H1 (cell line): ENCODE measurements around the gene DPY19L1. TPM values are rescaled to one million over a fixed set of nuclear protein-coding genes. Genes with fewer than 3 reads are reported as not detected.

ENCODE experiments used
- CTCF ChIA-PET: fragments of 300-600 bp; sonication (Branson Sonifier 250); formaldehyde crosslinking; loops from one replicate; lab custom pipeline; 2021; ENCODE audit not compliant: partially characterized antibody; lab: Charles Lee
- POLR2A ChIA-PET: fragments of 300-600 bp; sonication (Branson Sonifier 250); formaldehyde crosslinking; loops from one replicate; lab custom pipeline; 2021; ENCODE audit warnings: inconsistent platforms; ENCODE audit not compliant: partially characterized antibody; lab: Charles Lee
- DNase-seq, 2 experiments: peaks; one replicate each; pipeline versions ENCODE4 v3.0.0 to v3.0.0-alpha.2; 2010 to 2022; ENCODE audit warnings: low spot score in 2 of 2, low read depth in 1 of 2, mixed read lengths in 1 of 2
- FAIRE-seq: peaks from 2 replicates; lab custom pipeline; 2011; peaks lifted over from hg19 to GRCh38; lab: Jason Lieb, UNC
- H2AFZ ChIP-seq: 2 replicates; pipeline ENCODE4 v1.8.1; 2012; ENCODE audit warnings: low read length, inconsistent platforms
- H2AK5ac ChIP-seq: 2 replicates; pipeline ENCODE4 v1.6.1; 2013; ENCODE audit warnings: low read depth, low read length
- H2BK120ac ChIP-seq: replicated peaks from 2 replicates; pipeline ENCODE3; 2013; ENCODE audit warnings: low read depth, low read length, inconsistent platforms
- H2BK12ac ChIP-seq: 2 replicates; pipeline ENCODE4 v1.6.1; 2013; ENCODE audit warnings: low read depth, low read length
- H2BK15ac ChIP-seq: 2 replicates; pipeline ENCODE4 v1.6.1; 2013; ENCODE audit warnings: low read length
- H2BK20ac ChIP-seq: 2 replicates; pipeline ENCODE4 v1.6.1; 2013; ENCODE audit warnings: low read length
- H2BK5ac ChIP-seq: 2 replicates; pipeline ENCODE4 v1.6.1; 2013; ENCODE audit warnings: low read depth, low read length
- H3K14ac ChIP-seq: 2 replicates; pipeline ENCODE4 v1.6.1; 2013; ENCODE audit warnings: inconsistent platforms; ENCODE audit not compliant: insufficient read length
- H3K18ac ChIP-seq: 2 replicates; pipeline ENCODE4 v1.6.1; 2013; ENCODE audit warnings: low read length; ENCODE audit errors: extremely low read depth
- H3K23ac ChIP-seq: 2 replicates; pipeline ENCODE4 v1.6.1; 2013; ENCODE audit warnings: inconsistent platforms; ENCODE audit not compliant: insufficient read length
- H3K23me2 ChIP-seq: 2 replicates; pipeline ENCODE4 v1.6.1; 2013; ENCODE audit warnings: low read depth, low read length
- H3K27ac ChIP-seq: 2 replicates; pipeline ENCODE4 v1.6.1; 2011; ENCODE audit warnings: low read depth, low read length, inconsistent platforms
- H3K27me3 ChIP-seq, 4 experiments: replicated peaks in 1 of 4; 1 replicate in 1 of 4; 2 replicates in 3 of 4; pipeline versions ENCODE4 v1.6.1 to v1.8.1; 2011 to 2013; ENCODE audit warnings: low read length in 3 of 4, mild to moderate bottlenecking in 3 of 4, inconsistent platforms in 2 of 4, mixed read lengths in 2 of 4, moderate library complexity in 1 of 4; ENCODE audit not compliant: control insufficient read depth in 3 of 4, insufficient read depth in 3 of 4; ENCODE audit errors: extremely low read depth in 1 of 4
- H3K36me3 ChIP-seq, 4 experiments: 2 replicates each; pipeline versions ENCODE4 v1.6.1 to v1.8.1; 2011 to 2013; ENCODE audit warnings: mild to moderate bottlenecking in 4 of 4, low read length in 3 of 4, moderate library complexity in 2 of 4, control low read depth in 1 of 4, inconsistent platforms in 1 of 4; ENCODE audit not compliant: insufficient read depth in 4 of 4, control insufficient read depth in 2 of 4
- H3K4ac ChIP-seq: replicated peaks from 2 replicates; pipeline ENCODE3; 2013; ENCODE audit warnings: low read length, low read depth, mixed read lengths, inconsistent platforms; ENCODE audit not compliant: insufficient read length
- H3K4me1 ChIP-seq, 4 experiments: replicated peaks in 1 of 4; 1 replicate in 1 of 4; 2 replicates in 3 of 4; pipeline versions ENCODE4 v1.6.1 to v1.8.1; 2011 to 2013; ENCODE audit warnings: low read length in 3 of 4, inconsistent platforms in 2 of 4, mixed read lengths in 1 of 4; ENCODE audit not compliant: insufficient read depth in 4 of 4, control insufficient read depth in 3 of 4
- H3K4me2 ChIP-seq, 2 experiments: 2 replicates each; pipeline versions ENCODE4 v1.6.1 to v1.8.1; 2011 to 2013; ENCODE audit warnings: low read depth in 2 of 2, low read length in 2 of 2, control low read depth in 1 of 2, inconsistent platforms in 1 of 2, mild to moderate bottlenecking in 1 of 2; ENCODE audit not compliant: insufficient read depth in 1 of 2
- H3K4me3 ChIP-seq, 4 experiments: fragments of 200-600, 300-600 bp in 1 of 4; sonication (generic), shearing (Covaris generic), sonication (Bioruptor Twin) in 1 of 4; 2 replicates each; pipeline versions ENCODE4 v1.5.1 to v1.8.1; 2011 to 2016; ENCODE audit warnings: low read length in 4 of 4, low read depth in 3 of 4, control low read depth in 2 of 4, inconsistent platforms in 2 of 4, mild to moderate bottlenecking in 2 of 4, mixed read lengths in 1 of 4, moderate library complexity in 1 of 4; ENCODE audit not compliant: insufficient read depth in 2 of 4; ENCODE audit errors: extremely low read depth in 1 of 4
- H3K56ac ChIP-seq: replicated peaks from 2 replicates; pipeline ENCODE3; 2013; ENCODE audit warnings: low read depth, mild to moderate bottlenecking, mixed read lengths, low read length, inconsistent platforms; ENCODE audit not compliant: insufficient read length
- H3K79me1 ChIP-seq: 2 replicates; pipeline ENCODE4 v1.6.1; 2013; ENCODE audit warnings: low read depth, low read length, control low read depth
- H3K79me2 ChIP-seq, 2 experiments: 2 replicates each; pipeline versions ENCODE4 v1.6.1 to v1.8.1; 2012 to 2013; ENCODE audit warnings: low read length in 2 of 2, mild to moderate bottlenecking in 2 of 2, inconsistent platforms in 1 of 2; ENCODE audit not compliant: insufficient read depth in 2 of 2, control insufficient read depth in 1 of 2
- H3K9ac ChIP-seq, 4 experiments: replicated peaks in 1 of 4; 1 replicate in 1 of 4; 2 replicates in 3 of 4; pipeline versions ENCODE4 v1.6.1 to v1.8.1; 2011 to 2013; ENCODE audit warnings: low read depth in 3 of 4, low read length in 3 of 4, control low read depth in 2 of 4, mild to moderate bottlenecking in 2 of 4, moderate library complexity in 2 of 4, inconsistent platforms in 1 of 4; ENCODE audit errors: extremely low read depth in 1 of 4
- H3K9me3 ChIP-seq, 2 experiments: 2 replicates each; pipeline versions ENCODE4 v1.6.1 to v1.8.1; 2012 to 2013; ENCODE audit warnings: mild to moderate bottlenecking in 2 of 2, moderate library complexity in 2 of 2, control low read depth in 1 of 2, inconsistent platforms in 1 of 2, low read depth in 1 of 2, low read length in 1 of 2, mixed read lengths in 1 of 2; ENCODE audit not compliant: insufficient read depth in 2 of 2
- H4K20me1 ChIP-seq, 2 experiments: replicated peaks in 1 of 2; 2 replicates each; pipeline versions ENCODE3 to v1.8.1; 2011 to 2013; ENCODE audit warnings: inconsistent platforms in 2 of 2, low read length in 2 of 2, mild to moderate bottlenecking in 1 of 2; ENCODE audit not compliant: insufficient read depth in 2 of 2, control insufficient read depth in 1 of 2
- H4K5ac ChIP-seq: 2 replicates; pipeline ENCODE4 v1.6.1; 2013; ENCODE audit warnings: low read length, low read depth, mixed read lengths, inconsistent platforms; ENCODE audit not compliant: insufficient read length
- H4K8ac ChIP-seq: 2 replicates; pipeline ENCODE4 v1.8.0; 2013; ENCODE audit warnings: mild to moderate bottlenecking, moderate library complexity, low read length, inconsistent platforms; ENCODE audit not compliant: insufficient read depth; ENCODE audit errors: extremely low read depth
- H4K91ac ChIP-seq: replicated peaks from 2 replicates; pipeline ENCODE3; 2013; ENCODE audit warnings: low read length, mixed read lengths, inconsistent platforms; ENCODE audit not compliant: insufficient read length
- ATF2 ChIP-seq: IDR thresholded peaks from 2 replicates; pipeline ENCODE4 v1.6.1; 2012; ENCODE audit warnings: low read length, inconsistent platforms
- CEBPB ChIP-seq: IDR thresholded peaks from 2 replicates; pipeline ENCODE4 v1.6.1; 2012; ENCODE audit warnings: low read depth, low read length
- CTCF ChIP-seq, 3 experiments: IDR thresholded peaks; 1 replicate in 2 of 3; 2 replicates in 1 of 3; pipeline versions ENCODE4 v1.5.1 to v1.6.1; 2011; ENCODE audit warnings: low read length in 3 of 3, mild to moderate bottlenecking in 3 of 3, inconsistent platforms in 2 of 3, low read depth in 1 of 3, moderate library complexity in 1 of 3; ENCODE audit not compliant: insufficient read depth in 1 of 3; ENCODE audit errors: control extremely low read depth in 1 of 3
- E2F6 ChIP-seq: IDR thresholded peaks from 2 replicates; pipeline ENCODE4 v1.6.1; 2012; ENCODE audit warnings: inconsistent platforms
- MAX ChIP-seq: IDR thresholded peaks from 2 replicates; pipeline ENCODE4 v1.6.1; 2012; ENCODE audit warnings: inconsistent platforms
- SP2 ChIP-seq: IDR thresholded peaks from 2 replicates; pipeline ENCODE4 v1.6.1; 2012; ENCODE audit warnings: mild to moderate bottlenecking, low read length, inconsistent platforms
- SP4 ChIP-seq: IDR thresholded peaks from 2 replicates; pipeline ENCODE4 v1.6.1; 2012; ENCODE audit warnings: low read length, inconsistent platforms
- WGBS, 2 experiments: shearing (Covaris generic) in 1 of 2; methylation state at CpG; one replicate each; pipeline versions ENCODE4 v1.1.6 to v1.1.7; 2013 to 2015; ENCODE audit warnings: low lambda C conversion rate in 2 of 2, mixed read lengths in 2 of 2, inconsistent platforms in 1 of 2, low coverage in 1 of 2, missing lambda C conversion rate in 1 of 2; ENCODE audit not compliant: insufficient replicate concordance in 2 of 2, insufficient coverage in 1 of 2, insufficient read length in 1 of 2; ENCODE audit errors: extremely low coverage in 1 of 2, missing lambda C conversion rate in 1 of 2; 5-methylcytosine and 5-hydroxymethylcytosine counted together
- polyA plus RNA-seq, 7 experiments: library from polyadenylated mRNA; depleted of rRNA in 3 of 7; stranded (reverse) in 5 of 7; unstranded in 2 of 7; fragments of >200 nt in 5 of 7; fragments of 200-250 nt in 2 of 7; gene quantifications; 1 replicate in 5 of 7; 2 replicates in 1 of 7; 4 replicates in 1 of 7; pipeline versions ENCODE4 v1.2.1 to v1.2.3, GENCODE V29; 2011 to 2013; ENCODE audit warnings: missing spikeins in 2 of 7, mixed read lengths in 2 of 7
- total RNA-seq: library from RNA; stranded (reverse); fragmentation: NEBNext Ultra II Directional; extraction: Animal tissue kit (Norgen Biotek cat#: 25700); gene quantifications from 2 replicates; pipeline ENCODE4 v1.2.1, GENCODE V29; 2021

DPY19L1 gene
- total and polyA plus RNA-seq, 2 of the 8 experiments (the other 6 are each of a cell fraction or from before 2014, with no cell fraction given): 14.1 to 23.3 TPM

- Histone ChIP-seq H3K18ac (no peak overlapping the region), H3K27me3 (no peaks in the 10 kb centered on the region), H2AFZ (peak overlapping the region; percentile 90; the same call in 1 of the 2 replicates), H3K4me3 (no peak overlapping the region), H2BK12ac (no peak overlapping the region; the same call in 1 of the 2 replicates), H2BK15ac (no peak overlapping the region), H3K14ac (no peak overlapping the region), H4K91ac (no peak overlapping the region), H3K9me3 (peaks cover 3% of the 10 kb centered on the region in 2 experiments; a peak in 1 of 4 replicates), H2BK20ac (0 out of 2 replicates have a peak overlapping the region, but pooled peaks have one; percentile 67), H4K5ac (no peak overlapping the region), H3K4me2 (peak overlapping the region; percentile 47 to 60; a peak in 2 of 4 replicates), H3K4ac (no peak overlapping the region), H3K79me2 (no peaks in the 10 kb centered on the region), H3K79me1 (no peaks in the 10 kb centered on the region), H3K36me3 (no peaks in the 10 kb centered on the region), H4K20me1 (no peaks in the 10 kb centered on the region), H3K9ac (no peak overlapping the region), H3K27ac (no peak overlapping the region), H3K4me1 (peaks cover 2 to 10% (median 9%) of the 10 kb centered on the region in 4 experiments; a peak in 5 of 7 replicates), H3K56ac (no peak overlapping the region), H2AK5ac (no peak overlapping the region), H2BK120ac (no peak overlapping the region), H3K23me2 (no peaks in the 10 kb centered on the region), H4K8ac (no peak overlapping the region), H2BK5ac (no peak overlapping the region), H3K23ac (no peak overlapping the region)
- CTCF ChIA-PET: interaction anchor here (0.6 to 2.1 kb wide), 21 partner anchors 12 to 1223 kb away, joined by 3 to 17 read pairs (median 4); no protein-coding TSS in a partner anchor
- no peak for FAIRE-seq
- POLR2A ChIA-PET: no interaction called here
- WGBS, 2 experiments: 39% methylated on average over 4 of the region's 4 CpGs; no CpG with 5 or more reads in 1 of the 2 experiments
- DNase-seq: peak in 1 of 2 experiments; percentile 63
- TF ChIP-seq MAX: peak; percentile 41; the same call in 1 of the 2 replicates
- TF ChIP-seq CTCF (IDR thresholded peaks at IDR 0.05; ENCODE audit: control extremely low read depth in 1 of 3, insufficient read depth in 1 of 3, low read depth in 1 of 3, low read length in 3 of 3): peak in 2 of 3 experiments; percentile 69 to 84; a peak in 3 of 4 replicates
- TF ChIP-seq CEBPB: no peak
- no peak for TF ChIP-seq SP2
- TF ChIP-seq E2F6: 0 out of 2 replicates have a peak, but pooled peaks have one; percentile 23
- no peak for TF ChIP-seq ATF2
- TF ChIP-seq SP4: no peak
Observed at GRCh38 chr7:34900891-34901513, 136.3 kb downstream of the DPY19L1 start.
